Uterus (tissue), 2 donors: Measurements from ENCODE around the gene B4GAT1.

Experiments
- POLR2A ChIP-seq, 2 donors: fragments of 450-650 bp; IDR thresholded peaks; one replicate each; pipeline ENCODE4 v1.6.1; 2016; ENCODE audit warnings: antibody characterized with exemption in 2 of 2, mild to moderate bottlenecking in 1 of 2, moderate library complexity in 1 of 2
- TF ChIP-seq, protein P1 (sequence below), 4 experiments: fragments of 200-600 bp in 2 of 4; fragments of 450-650 bp in 2 of 4; sonication (generic) in 2 of 4; IDR thresholded peaks; one replicate each; pipeline ENCODE4 v1.5.1; 2016 to 2019; ENCODE audit warnings: antibody characterized with exemption in 4 of 4, mild to moderate bottlenecking in 2 of 4, moderate library complexity in 1 of 4

DNA sequence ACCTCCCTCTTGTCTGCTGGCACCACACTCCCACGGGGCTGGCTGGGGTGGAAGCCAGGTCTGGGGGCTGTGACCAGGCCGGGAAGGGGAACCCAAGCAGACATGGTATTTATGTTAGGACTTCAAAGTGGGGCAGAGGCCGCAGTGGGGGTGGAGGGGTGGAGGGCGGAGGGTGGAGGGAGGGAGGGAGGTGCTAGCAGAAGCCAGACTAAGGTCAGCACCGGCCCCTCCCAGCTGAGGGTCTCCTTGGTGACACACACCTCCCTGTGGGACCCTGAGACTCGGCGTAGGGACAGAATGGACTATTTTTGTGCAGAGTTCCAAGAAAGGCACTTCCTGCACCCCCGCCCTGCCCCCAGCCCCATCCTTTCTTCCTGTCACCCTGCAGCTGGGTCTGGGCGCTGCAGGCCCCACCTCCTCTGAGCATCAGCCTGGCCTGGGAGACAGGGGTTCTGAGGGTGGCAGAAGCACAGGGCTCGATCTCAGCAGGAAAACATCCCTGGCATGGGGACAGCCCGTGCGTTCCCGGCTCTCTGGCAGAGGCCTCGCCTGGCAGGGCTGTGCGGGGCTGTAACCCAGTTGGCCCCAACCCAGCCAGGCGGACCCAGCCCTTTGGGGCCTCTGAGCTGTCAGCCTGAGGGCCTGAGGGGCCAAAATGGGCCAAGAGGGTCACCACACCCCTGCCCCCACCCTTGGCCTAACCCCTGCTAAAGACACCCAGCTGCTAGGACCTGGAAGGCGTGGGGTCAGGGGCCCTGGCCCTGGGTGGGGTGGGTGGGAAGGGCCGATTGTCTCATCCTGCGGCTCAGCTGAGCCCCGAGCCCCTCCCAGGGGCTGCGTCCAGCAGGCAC lies 20.9 kb downstream of the B4GAT1 start:
- no peak for TF ChIP-seq POLR2A (IDR thresholded peaks at IDR 0.05)
- TF ChIP-seq, protein P1, sequence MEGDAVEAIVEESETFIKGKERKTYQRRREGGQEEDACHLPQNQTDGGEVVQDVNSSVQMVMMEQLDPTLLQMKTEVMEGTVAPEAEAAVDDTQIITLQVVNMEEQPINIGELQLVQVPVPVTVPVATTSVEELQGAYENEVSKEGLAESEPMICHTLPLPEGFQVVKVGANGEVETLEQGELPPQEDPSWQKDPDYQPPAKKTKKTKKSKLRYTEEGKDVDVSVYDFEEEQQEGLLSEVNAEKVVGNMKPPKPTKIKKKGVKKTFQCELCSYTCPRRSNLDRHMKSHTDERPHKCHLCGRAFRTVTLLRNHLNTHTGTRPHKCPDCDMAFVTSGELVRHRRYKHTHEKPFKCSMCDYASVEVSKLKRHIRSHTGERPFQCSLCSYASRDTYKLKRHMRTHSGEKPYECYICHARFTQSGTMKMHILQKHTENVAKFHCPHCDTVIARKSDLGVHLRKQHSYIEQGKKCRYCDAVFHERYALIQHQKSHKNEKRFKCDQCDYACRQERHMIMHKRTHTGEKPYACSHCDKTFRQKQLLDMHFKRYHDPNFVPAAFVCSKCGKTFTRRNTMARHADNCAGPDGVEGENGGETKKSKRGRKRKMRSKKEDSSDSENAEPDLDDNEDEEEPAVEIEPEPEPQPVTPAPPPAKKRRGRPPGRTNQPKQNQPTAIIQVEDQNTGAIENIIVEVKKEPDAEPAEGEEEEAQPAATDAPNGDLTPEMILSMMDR (IDR thresholded peaks at IDR 0.05): no peak
